HG03520 (cell line): ENCODE measurements around the gene TACC2.
"Not testable (repeated sequence)": the region's sequence is repeated elsewhere in the genome, so short reads cannot be mapped to it uniquely, and the experiment has no call there.

Experiments
- ATAC-seq: cut with Tn5 transposase; IDR thresholded peaks from one replicate; pipeline ENCODE4 v1.9.1; 2021; ENCODE audit warnings: mild to moderate bottlenecking, moderate library complexity; ENCODE audit not compliant: unreplicated experiment

Gene TACC2, protein sequence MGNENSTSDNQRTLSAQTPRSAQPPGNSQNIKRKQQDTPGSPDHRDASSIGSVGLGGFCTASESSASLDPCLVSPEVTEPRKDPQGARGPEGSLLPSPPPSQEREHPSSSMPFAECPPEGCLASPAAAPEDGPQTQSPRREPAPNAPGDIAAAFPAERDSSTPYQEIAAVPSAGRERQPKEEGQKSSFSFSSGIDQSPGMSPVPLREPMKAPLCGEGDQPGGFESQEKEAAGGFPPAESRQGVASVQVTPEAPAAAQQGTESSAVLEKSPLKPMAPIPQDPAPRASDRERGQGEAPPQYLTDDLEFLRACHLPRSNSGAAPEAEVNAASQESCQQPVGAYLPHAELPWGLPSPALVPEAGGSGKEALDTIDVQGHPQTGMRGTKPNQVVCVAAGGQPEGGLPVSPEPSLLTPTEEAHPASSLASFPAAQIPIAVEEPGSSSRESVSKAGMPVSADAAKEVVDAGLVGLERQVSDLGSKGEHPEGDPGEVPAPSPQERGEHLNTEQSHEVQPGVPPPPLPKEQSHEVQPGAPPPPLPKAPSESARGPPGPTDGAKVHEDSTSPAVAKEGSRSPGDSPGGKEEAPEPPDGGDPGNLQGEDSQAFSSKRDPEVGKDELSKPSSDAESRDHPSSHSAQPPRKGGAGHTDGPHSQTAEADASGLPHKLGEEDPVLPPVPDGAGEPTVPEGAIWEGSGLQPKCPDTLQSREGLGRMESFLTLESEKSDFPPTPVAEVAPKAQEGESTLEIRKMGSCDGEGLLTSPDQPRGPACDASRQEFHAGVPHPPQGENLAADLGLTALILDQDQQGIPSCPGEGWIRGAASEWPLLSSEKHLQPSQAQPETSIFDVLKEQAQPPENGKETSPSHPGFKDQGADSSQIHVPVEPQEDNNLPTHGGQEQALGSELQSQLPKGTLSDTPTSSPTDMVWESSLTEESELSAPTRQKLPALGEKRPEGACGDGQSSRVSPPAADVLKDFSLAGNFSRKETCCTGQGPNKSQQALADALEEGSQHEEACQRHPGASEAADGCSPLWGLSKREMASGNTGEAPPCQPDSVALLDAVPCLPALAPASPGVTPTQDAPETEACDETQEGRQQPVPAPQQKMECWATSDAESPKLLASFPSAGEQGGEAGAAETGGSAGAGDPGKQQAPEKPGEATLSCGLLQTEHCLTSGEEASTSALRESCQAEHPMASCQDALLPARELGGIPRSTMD (N-terminal part only)

DNA sequence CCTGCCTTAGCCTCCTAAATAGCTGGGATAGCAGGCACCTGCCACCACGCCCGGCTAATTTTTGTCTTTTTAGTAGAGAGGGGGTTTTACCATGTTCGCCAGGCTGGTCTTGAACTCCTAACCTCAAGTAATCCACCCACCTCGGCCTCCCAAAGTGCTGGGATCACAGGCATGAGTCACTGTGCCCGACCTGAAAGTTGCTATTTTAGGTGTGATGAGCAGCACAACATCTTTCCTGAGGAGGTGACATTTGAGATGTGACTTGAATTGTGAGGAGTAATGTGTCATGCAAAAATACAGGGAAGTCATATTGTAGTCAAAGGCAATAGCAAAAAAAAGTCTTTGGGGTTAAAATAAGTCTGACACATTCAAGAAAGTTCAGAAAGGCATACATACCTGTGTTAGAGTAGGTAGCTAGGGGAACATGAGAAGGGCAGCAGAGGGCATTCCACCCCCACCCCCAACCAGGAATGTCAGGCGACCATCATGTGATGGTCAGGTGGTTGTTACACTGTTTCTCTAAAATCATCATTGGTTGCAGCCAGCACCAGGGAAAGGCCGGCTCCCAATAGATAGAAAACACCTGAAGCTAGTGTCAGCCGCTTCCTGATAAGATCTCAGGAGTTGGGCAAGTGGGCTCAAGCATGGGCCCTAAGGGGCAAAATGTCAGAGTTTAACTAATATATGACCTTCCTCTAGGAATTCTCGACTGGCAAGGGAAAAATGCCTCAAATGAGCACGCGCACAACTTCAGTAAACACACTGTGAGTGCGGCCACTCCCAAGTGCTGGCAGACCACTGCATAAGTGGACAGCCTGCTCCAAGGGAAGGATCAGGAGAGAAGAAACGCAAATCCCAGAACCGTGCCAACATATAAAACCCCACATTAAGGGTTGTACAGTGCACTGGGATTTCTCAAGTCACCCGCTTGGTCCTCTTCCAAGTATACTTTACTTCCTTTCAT, at the start of gene TACC2:
Gene TACC2, plus strand, starts transcription at position 803 of the 964 bp plus-strand sequence. CDS start 32,819 bp downstream, outside the sequence.
- ATAC-seq = no peak

DNA sequence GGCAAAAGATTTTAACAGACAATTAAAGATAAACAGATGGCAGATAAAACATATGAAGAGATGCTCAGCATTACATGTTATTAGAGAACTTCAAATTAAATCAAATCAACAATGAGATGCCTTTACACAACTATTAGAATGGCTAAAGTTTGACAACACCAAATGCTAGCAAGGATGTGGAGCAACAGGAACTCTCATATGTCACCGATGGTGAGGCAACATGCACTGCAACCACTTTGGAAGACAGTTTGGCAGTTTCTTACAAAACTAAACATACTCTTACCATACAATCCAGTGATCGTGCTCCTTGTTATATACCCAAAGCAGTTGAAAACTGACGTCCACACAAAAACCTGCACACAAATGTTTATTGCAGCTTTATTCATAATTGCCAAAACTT, 47.4 kb upstream of the TACC2 start:
- no peak for ATAC-seq

DNA sequence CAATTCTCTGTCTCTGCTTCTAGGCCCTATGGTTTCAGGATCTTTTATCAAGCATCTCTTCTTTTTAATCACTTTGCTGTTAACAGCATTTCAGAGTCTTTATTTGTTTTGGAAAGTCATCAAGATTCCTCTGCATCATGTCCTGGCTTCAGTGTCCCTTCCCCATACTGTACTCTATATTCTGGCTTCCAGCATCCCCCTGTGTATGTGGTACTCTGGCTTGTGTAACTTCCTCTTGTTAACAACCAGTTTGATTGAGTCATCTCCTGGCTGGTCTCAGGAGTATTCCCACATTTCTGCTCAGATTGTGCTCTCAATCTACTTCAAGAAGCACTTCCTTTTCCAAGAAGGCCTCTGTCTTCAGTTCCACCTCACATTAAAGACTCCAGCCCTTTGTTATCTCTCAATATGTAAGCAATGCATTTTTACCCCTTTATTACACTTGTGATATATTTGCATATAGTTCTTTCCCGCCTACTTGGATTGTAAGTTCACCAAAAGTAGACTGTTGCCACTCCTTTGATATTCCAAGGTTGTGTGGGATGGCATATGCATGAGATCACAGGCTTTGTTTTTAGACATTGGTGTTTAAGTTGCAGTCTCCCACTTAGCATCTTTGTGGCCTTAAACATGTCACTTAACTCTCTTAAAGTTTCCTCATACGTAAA, 46.1 kb upstream of the TACC2 start:
- ATAC-seq = no peak

DNA sequence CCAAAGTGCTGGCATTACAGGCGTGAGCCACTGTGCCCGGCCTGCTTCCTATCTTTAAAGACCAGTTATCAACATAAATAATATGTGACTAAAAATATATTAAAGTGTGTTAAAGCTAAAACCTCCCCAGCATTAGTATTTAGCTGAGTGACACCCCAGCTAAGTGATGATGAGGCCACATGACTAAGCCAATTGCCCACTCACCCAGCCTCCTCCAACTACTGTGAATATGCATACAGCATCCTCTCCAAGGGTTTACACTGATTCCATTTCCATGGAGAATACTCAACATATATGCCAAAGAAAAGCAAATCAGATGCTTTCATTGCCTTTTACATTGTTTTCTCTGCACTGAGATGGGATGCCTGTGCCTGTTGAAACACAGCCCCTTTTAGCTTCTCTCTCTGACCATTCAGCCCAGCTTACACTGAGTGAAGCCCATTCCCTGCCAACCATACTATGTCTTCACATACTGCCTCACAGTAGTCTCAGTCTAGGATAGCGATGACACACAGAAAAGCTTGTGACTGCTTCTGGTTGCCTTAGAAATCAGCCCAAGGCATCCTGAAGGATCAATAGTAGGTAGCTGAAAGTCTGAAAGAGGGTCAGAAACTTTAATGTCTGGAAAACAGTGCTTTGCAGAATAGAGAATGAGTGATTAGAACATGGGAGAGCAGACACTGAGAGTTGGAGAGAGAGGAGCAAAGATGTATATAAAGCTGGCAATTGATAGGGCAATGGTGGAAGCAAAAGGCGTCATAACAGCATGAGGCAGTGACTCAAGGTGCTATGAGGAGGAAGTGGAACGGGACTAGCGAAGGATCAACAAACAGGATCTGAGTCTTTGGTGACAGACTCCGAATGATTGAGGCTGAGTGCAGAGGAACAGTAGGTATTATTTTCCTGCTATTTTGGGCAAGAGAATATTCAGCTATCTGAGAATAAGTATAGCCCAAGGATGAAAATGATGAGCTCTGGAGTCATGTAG, 41.3 kb upstream of the TACC2 start:
- no peak for ATAC-seq

DNA sequence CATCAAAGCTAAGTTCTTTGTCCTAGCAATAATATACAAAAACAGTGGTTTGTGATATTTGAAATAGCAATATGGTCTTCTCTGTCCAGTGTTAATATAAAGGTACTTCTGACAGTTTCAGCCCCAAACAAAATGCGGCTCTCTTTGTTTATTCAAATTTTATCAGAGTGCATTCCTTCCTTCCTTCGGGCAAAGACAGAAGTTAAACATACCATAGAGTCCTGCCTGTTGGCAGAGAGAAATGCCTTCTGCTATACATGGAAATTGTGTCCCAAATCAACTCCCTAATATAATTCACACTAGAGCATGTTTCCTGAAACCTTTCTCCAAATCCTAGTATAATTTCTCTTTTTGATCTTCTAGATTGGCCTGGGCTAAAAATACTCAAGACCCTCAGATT, 39.9 kb upstream of the TACC2 start:
- no peak for ATAC-seq

DNA sequence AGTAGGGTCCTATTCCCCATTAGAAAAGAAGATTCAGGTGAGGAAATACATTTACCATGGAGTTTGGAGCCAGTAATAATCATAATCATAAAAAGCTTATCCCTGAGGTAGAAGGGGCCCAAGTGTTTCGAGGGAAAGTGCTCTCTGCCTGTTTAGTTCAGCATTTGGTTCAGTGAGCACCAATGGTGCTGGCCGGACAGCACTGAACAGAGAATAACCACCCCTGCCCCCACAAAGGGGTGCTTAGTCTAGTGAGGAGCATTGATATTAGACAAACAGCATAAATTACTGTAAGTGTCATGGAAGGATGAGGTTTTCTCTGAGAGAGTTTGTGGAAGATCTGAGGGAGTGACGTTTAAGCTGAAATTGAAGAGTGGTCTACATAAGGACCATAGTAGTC, 39.5 kb upstream of the TACC2 start:
- ATAC-seq = no peak

DNA sequence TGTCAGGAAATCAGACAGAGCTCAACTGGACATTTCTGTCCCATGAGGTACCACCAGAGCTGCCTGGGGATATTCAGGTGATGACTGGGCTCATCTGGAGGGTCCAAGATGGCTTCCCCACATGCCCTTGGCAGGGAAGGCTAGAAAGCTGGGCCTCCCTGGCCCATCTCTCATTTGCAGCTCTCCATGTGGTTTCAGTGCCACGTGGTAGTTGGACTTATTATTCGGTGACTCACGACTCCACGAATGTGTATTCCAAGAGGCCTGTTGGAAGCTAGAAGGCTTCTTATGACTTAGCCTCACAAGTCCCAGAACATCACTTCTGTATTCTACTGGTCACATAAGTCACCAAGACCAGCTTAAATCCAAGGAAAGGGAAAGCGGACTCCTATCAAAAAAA, 36.7 kb upstream of the TACC2 start:
- no peak for ATAC-seq

DNA sequence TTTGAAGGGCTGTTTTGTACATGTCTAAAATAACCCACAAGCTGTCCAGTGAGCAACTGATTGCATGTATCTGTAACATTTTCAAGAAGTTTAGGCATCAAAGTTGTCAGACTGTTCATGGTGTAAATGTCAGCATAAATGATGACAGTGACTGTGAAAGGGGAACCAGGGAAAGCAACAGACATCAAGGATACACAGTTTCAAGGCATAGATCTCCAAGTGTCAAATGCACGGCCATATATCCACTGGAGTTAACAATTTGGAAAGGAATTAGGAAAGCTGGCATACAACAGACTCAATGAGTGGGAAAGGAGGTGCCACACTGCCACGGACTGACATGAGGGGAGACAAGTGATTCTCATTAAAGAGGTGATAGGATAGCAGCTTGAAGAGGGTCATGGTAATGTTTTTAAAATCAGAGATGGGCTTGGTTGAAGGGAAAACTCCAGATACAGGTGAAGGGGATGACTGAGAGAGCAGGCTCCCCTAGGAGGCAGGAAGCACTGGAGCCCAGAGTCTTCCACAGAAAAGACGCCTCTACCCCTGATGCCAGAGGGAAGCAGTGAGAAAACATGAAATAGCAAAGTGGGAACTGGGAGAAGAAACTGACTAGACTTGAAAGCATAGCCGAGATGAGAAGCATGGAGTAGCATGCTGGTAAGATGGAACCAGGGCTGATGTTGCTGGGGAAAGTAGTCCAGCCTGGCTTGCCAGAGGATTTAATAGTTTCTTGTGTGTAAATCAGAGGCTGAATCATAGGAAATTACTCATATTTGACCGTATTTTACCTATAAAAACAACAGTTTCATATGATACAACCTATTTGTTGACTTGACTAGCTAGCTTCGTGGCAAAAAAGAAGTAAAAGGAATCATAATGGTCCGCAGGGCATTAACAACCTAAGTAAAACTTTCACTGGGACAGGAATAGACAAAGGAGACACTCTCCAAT, 32.6 kb upstream of the TACC2 start:
- ATAC-seq = no peak

DNA sequence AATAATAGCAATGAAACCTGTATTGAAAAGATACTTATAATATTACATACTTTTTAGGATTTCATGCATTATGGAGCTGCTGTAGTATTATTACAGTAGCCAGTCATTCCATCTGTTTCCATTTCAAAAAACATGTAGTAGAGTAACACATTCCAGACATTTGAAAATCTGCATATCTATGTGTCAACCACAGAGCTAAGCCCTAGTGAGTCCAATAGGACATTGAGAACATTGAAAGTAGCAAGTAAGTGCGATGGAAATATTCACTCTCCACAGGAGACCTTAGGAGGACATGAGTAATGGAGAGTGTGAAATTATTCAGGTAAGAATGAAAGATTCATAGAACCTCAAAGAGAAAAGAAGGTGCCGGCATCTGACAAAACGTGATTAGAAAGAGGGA, 29.3 kb upstream of the TACC2 start:
- no peak for ATAC-seq

DNA sequence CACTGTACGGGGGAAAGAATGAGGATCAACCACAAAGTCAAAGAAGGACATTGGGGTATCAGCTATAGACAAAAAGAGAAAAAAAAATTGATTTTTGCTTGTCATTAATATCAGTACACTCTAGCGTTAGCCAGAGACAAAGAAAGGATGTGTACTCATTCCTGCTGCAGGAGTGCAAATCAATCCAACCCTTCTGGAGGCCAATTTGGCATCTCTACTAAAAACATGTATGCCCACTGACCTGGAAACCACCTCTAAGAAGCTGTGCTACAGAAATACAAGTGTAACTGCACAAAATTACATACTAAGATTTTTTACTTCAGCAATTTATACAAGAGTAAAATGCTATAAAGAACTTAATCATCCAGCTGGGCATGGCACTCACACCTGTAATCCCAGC, 27.5 kb upstream of the TACC2 start:
- ATAC-seq = no peak

DNA sequence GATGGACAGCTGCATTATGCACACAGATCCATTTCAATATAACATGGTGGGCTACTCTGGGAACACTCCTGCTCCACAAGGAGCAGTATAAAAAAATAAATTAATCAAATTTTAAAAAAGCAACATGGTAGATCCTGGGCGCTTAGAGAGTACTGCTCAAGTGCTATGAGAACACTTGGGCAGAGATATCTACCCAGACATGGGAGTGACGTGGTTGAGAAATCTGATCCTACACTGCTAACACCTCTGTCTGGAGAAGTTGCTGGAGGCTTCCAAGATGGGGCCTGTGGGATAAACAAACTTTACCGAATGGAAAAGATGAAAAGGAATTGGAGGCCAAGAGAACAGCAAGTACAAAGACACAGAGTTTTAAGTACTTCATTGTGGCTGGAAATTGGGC, 23.0 kb upstream of the TACC2 start:
- ATAC-seq = no peak

DNA sequence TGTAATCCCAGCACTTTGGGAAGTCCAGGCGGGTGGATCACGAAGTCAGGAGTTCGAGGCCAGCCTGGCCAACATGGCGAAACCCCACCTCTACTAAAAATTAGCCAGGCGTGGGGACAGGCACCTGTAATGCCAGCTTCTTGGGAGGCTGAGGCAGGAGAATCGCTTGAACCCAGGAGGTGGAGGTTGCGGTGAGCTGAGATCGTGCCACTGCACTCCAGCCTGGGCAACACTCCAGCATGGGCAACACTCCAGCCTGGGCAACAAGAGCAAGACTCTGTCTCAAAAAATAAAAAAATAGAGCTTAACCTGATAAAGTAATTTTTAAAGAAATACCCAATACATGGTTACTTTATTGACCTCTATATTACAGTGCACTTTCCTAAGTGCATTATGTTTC, 19.9 kb upstream of the TACC2 start:
- not testable (repeated sequence) for ATAC-seq

DNA sequence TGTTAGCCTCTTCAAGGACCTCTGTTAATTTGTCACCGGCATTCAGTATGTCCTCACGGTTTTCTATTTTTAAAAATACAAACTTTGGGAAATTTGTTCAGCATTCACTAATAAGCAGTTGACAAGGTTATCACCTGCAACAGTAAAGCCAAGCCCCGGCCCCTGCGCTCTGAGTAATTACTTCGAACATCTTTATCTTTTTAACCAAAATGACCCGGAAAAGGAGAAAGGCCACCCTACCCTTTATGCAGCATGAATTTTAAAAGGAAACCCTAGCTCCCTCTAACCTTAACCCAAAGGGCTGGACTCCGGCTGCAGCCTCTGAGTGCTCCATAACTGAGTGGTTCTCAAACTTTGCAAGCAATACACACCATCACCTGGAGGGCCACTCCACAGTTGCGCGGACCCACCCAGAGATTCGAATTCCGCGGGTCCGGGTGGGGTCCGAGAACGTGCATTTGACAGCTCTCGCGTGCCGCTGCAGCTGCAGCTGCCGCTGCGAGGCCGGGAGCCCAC, 14.9 kb upstream of the TACC2 start:
- peak; percentile 36 for ATAC-seq

DNA sequence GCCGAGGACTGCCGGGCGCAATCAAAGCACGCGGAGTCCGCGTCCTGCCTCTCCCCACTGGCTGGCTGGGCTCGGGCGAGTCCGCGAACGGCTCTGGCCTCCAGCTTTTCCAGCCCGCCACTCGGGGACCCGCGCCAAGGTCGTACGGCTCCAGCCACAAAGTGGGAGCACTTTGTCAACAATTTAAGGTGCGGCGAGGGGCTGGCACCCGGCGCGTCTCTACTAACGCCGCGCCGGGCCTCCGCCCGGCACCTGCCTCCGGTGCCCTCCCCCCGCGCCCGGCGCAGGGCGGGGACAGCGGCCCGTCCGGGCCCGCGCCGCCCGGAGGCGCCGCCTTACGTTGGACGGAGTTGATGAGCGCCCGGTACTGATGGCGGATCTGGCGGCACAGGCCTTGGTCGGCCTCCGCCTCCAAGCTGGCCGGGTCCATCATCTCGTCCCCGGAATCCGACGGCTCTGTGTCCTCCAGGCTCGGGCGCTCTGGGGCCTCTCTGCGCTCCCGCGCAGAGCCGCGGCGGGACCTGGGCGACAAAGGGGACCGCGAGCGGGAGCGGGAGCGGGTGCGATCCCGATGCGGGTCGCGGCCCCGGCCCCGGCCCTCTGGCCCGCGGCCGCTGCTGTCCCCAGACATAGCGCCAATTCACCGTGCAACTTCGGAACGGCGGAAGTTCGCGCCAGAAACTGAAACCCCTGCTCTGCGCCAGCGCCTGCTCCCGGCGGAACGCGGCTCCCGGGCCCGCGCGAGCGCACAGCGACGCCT, 14.2 kb upstream of the TACC2 start, which contains the start of gene NSMCE4A:
Gene NSMCE4A, minus strand, starts transcription at position 683 of the 760 bp plus-strand sequence. Its CDS starts 52 bp downstream, at position 631.
- peak; percentile 73 for ATAC-seq

DNA sequence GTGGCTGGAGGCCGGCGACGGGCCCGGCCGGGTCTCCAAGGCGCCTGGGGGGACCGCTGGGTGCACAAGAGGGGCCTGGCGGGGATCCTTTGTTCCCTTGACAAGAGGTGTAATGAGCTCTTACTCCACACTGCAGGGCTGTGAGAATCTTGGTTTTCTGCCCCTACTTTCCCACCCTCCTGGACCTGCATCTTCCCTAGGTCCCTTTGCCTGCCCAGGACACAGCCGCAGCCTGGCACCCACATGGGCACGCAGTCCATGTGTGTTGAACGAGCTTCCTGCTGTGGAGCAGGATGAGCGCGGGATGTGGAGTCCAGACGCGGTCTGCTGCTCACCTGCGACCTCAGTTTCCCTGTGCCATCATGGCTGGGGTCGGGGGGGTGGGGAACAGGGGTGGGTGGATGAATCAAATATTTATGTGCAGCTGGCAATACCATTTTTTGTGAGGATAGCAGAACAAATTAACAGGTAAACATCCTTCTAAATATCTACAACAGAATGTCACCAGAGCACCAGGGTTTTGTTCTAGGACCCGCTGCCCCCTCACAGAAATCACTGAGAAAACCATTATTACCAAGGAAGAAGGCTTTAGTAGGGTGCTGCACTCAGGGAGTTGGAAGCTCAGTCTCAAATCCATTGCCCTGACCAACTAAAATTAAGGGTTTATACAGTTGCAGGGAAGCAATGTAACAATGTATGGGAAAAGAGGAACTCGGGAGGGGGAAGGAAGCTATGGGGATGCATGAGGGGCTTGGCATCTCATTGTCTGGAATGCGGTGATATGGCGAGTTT, 13.5 kb upstream of the TACC2 start:
- peak; percentile 4 for ATAC-seq
